HuH-7.5 (cell line): ENCODE results near the gene MYRF.

ENCODE experiments used
- DNase-seq: peaks from one replicate; pipeline ENCODE4 v3.0.0; 2011; ENCODE audit warnings: low spot score

Gene MYRF

GRCh38 chr11:61795459-61795858 is 43.0 kb downstream of the MYRF start:
- no peak for DNase-seq

DNA sequence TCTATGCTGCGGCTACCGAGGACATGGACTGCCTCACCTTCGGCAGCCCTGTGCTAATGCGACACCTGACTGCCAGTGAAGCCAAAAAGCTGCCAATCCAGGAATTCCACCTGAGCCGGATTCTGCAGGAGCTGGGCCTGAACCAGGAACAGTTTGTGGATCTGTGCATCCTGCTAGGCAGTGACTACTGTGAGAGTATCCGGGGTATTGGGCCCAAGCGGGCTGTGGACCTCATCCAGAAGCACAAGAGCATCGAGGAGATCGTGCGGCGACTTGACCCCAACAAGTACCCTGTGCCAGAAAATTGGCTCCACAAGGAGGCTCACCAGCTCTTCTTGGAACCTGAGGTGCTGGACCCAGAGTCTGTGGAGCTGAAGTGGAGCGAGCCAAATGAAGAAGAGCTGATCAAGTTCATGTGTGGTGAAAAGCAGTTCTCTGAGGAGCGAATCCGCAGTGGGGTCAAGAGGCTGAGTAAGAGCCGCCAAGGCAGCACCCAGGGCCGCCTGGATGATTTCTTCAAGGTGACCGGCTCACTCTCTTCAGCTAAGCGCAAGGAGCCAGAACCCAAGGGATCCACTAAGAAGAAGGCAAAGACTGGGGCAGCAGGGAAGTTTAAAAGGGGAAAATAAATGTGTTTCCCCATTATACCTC is 43.6 kb downstream of the MYRF start:
- DNase-seq = no peak

DNA sequence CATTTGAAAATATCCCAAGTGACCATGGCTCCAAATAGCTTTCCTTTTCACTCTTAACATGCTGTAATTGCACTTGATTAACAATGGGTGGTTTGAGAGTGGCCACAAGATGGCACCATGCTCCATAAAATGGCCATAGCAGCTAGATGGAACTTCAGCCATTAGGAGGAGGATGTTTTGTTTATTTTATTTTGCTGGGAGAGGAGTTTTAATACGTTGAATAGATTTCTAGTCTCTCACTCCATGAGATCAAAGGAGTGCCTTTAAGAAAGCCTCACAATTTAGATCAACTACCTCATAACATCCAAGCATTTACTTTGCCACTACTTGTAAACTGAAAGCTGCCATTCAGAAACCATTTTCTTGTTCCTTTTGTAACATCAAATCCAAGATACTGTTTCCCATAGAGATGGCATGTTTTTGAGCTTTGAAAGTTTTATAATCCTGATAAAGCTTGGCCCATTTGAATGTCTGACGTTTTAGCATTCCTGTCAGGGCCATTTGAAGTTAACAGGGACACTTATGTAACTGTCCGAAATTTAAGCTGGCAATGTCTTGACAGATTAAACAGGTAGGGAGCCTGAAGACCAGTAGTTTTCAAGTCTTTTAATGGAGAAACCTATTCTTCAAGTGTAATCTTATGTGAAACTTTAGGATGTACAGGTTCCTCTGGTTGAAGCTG is 45.0 kb downstream of the MYRF start:
- DNase-seq = peak; percentile 82

- no peak for DNase-seq
Measured at GRCh38 chr11:61799665-61800284, 47.3 kb downstream of the MYRF start.

DNA sequence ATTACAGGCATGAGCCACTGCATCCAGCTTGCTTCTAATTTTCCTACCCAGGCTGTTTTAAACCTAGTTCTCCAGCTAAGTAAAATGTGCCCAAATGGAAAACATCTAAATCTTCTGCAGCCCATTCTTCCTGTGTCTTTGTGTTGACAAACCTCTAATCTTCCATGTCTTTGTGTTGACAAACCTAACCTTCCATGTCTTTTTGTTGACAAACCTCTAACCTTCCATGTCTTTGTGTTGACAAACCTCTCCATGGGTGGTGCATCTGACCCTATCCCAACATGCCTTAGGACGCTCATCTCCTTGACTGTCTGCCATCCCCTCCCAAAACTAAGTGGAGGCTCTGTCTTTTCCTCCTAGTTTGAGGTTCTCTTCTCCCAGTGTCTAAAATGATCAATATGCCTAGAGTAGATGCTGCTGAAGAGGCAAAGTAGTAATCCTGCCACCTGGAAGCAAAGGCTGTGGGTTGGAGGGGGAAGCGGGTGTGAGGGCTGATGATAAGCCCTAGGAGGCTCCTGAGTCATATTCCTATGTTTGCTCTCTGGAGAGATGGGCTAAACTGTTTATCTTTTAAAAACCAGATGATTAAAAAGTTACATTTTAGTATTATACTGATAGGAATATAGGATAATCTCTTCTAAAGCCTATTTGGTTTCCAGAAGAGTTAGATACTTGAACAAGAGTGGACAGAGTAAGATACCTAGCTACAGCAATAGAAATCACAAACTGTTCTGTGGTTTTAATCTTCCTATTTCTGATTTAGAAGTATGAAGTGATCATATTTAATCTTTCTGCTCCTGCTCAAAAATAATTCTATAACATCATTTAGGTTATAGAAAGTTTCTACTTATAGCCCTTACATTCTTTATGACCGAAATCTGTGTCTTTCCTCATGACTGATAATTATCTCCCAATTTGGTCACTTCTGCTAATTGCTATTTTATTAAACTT is 48.2 kb downstream of the MYRF start:
- no peak for DNase-seq

DNA sequence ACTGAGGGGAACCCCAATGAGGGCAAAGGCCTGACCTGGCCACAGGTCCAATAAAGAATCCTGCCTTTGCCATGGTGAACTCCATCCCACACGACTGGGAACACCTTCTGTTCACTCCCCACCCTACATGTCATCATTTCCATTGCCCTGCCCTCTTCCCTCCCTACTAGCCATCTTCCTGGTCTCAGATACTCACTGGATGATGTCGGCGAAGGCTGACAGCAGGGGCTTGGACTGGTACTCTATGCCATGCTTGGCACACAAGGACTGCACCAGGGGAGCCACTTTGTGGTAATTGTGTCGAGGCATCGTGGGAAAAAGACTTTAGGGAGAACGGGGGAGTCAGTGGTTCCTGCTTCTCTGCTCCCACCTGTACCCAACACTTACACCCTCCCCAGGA is 50.2 kb downstream of the MYRF start:
- no peak for DNase-seq

GRCh38 chr11:61803889-61804647 is 51.6 kb downstream of the MYRF start:
- no peak for DNase-seq

- no peak for DNase-seq
Measured at GRCh38 chr11:61805146-61805545, 52.7 kb downstream of the MYRF start.

GRCh38 chr11:61806785-61807184 is 54.3 kb downstream of the MYRF start:
- no peak for DNase-seq

DNA sequence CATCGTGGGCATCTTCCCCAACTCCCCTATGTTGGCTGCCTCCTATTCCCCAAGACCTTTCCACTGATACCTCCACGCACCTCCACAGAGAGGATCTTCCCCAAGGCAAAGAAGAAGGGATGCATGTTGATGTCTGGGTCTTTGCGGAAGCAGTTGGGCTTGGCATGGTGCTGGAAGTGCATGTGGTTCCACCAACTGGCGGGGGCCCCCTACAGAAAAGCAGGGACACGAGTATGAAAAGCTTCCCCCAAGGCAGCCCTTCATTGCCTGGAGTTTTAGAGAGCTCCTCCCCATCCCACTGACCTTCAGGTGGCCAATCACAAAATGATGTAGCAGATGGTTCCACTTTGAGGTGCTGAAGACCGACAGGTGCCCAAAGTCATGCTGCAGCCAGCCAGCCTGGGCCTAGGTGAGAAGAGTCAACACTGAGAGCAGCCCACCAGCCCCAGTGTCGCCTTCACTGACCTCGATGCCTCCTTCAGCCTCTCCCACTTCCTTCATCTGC is 58.3 kb downstream of the MYRF start:
- DNase-seq = no peak

DNA sequence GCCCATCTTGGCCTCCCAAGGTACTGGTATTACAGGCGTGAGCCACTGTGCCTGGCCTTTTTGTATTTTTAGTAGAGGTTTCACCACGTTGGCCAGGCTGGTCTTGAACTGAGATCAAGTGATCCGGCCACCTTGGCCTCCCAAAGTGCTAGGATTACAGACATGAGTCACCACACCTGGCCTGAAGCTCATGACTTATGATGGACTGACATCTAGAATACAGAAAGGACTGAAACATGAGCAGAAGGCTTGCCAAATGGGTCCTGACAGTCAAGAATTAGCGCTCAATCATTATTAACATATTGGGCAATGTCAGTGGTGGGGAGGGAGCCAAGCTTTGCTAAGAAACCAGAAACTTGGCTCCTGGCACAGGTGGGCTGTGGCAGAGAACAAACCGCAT is 59.4 kb downstream of the MYRF start:
- DNase-seq = no peak

GRCh38 chr11:61812736-61813411 is 60.4 kb downstream of the MYRF start:
- DNase-seq = no peak

- DNase-seq = no peak
Measured at GRCh38 chr11:61814247-61814957, 62.0 kb downstream of the MYRF start.

GRCh38 chr11:61814958-61815789 is 62.7 kb downstream of the MYRF start:
- DNase-seq = peak; percentile 98

DNA sequence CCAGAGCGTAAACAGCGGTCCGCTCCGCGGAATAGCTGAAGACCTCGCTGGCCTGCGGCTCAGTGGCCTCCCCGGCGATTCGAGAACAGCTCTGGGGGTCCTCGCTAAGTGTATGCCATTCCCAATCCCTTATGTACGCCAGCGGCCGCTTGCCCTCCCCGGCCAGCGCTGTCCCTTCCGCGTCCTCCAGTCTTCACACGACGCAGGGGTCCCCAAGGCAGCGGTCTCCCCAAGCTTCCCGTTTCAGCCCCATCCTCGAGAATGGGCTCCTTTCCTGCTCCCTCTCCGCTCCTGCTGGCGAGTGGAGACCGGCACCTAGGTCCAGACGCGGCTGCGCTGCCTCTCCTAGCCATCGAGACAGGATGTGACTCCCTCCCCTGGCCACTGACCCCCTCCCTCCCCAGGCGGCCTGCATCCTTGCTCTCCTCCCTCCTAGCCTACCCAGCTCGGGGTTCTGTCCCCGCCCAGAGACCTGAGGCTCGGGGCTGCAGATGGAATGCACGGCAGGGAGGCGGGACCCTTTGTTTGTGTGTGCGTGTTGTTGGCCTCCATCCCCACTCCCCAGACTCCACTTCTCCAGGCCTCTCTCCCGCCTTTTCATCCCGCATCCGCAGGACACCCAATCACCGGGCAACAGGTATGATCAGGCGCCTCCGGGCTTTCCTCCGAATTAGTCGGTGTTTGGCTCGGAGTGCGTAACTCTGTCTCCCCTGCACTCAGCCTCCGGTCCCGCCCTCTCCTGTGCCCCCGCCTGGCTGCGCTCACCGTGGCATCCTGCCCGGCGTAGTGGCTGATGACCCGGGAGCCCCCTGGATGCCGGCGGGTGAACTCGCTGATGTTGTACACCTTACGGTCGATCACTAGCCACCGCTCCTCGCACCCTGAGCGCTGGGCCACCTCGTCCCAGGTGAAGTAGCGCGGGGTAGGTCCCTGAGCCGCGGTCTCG is 63.6 kb downstream of the MYRF start:
- DNase-seq = peak; percentile 89

DNA sequence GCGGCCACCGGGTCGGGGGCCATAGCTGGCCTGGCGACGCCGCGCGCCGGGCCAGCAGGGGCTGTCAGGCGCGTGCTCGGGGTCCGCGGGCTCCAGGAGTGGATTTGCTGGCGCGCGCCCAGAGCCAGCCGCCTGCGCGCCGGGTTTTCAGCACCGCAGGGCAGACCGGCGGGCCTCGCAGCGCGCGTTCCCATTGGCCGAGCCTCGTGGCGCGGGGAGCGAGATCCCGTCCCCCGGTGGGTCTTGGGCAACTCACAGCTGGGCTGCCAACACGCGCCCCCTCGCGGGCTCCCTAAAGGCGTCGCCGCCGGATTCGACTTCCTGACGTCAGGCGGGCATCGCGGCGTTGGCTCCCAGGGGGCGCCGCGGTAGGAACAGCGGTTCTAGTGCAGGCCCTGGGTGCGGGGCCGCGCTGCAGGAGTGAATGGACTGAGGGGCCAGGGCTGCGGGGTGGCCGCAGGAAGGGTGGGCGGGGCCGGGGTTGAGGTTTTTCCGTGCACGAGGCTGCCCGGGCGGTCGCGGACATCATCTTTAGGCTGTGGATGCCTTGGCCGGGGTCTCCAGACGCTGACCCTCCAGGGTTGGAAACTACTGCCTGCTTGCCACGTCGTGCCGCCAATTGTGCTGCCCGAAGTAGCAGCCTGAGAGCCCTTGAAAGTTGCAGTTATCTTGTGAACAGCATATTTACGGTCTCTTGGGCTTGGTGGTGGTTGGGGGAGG is 64.5 kb downstream of the MYRF start, which contains the start of gene FADS1:
TSS of gene FADS1 (minus strand) at position 268 of the 720 bp plus-strand sequence. CDS start at position 194, 74 bp downstream.
- DNase-seq = peak; percentile 99
